ENCODE measurements around the gene IL2RA. TPM values are rescaled to one million over a fixed set of nuclear protein-coding genes. Genes with fewer than 3 reads are reported as not detected.
"Not testable (repeated sequence)": the region's sequence is repeated elsewhere in the genome, so short reads cannot be mapped to it uniquely, and the experiment has no call there.

IL2RA gene
- total RNA-seq (2014; rRNA removed; shearing (Covaris generic)) = not detected in 2 replicates

GRCh38 chr10:6062101-6062771 lies at the start of gene IL2RA:
TSS of gene IL2RA (minus strand) at chr10:6062367. CDS start at chr10:6062151, 216 bp downstream.
- no peak for DNase-seq (ENCODE audit: low read depth)

- DNase-seq (ENCODE audit: low read depth) = no peak
Observed at GRCh38 chr10:6110136-6110535, 48.0 kb upstream of the IL2RA start.

- DNase-seq (ENCODE audit: low read depth) = no peak
Observed at GRCh38 chr10:6109444-6109775, 47.2 kb upstream of the IL2RA start.

GRCh38 chr10:6108631-6109443 lies 46.7 kb upstream of the IL2RA start:
- DNase-seq (ENCODE audit: low read depth) = peak; percentile 61

GRCh38 chr10:6108072-6108471 lies 45.9 kb upstream of the IL2RA start:
- no peak for DNase-seq (ENCODE audit: low read depth)

- not testable (repeated sequence) for DNase-seq (ENCODE audit: low read depth)
Observed at GRCh38 chr10:6107616-6108015, 45.4 kb upstream of the IL2RA start.

GRCh38 chr10:6103591-6103990 lies 41.4 kb upstream of the IL2RA start:
- DNase-seq (ENCODE audit: low read depth) = no peak

- DNase-seq (ENCODE audit: low read depth) = no peak
Observed at GRCh38 chr10:6102128-6102527, 40.0 kb upstream of the IL2RA start.

- DNase-seq (ENCODE audit: low read depth) = no peak
Observed at GRCh38 chr10:6101181-6101580, 39.0 kb upstream of the IL2RA start.

GRCh38 chr10:6100370-6100769 lies 38.2 kb upstream of the IL2RA start:
- DNase-seq (ENCODE audit: low read depth) = no peak

- no peak for DNase-seq (ENCODE audit: low read depth)
Observed at GRCh38 chr10:6098156-6098555, 36.0 kb upstream of the IL2RA start.

- DNase-seq (ENCODE audit: low read depth) = no peak
Observed at GRCh38 chr10:6097063-6097462, 34.9 kb upstream of the IL2RA start.

- no peak for DNase-seq (ENCODE audit: low read depth)
Observed at GRCh38 chr10:6095810-6096570, 33.8 kb upstream of the IL2RA start.

GRCh38 chr10:6092731-6093130 lies 30.6 kb upstream of the IL2RA start:
- DNase-seq (ENCODE audit: low read depth) = no peak

GRCh38 chr10:6091630-6092029 lies 29.5 kb upstream of the IL2RA start:
- no peak for DNase-seq (ENCODE audit: low read depth)

GRCh38 chr10:6089334-6090219 lies 27.4 kb upstream of the IL2RA start:
- peak; percentile 33 for DNase-seq (ENCODE audit: low read depth)

- peak; percentile 93 for DNase-seq (ENCODE audit: low read depth)
Observed at GRCh38 chr10:6088721-6089333, 26.7 kb upstream of the IL2RA start, which contains the start of gene RBM17. TSS of gene RBM17 (plus strand) at chr10:6089034. CDS start at chr10:6097066, 8,032 bp downstream.

- peak; percentile 90 for DNase-seq (ENCODE audit: low read depth)
Observed at GRCh38 chr10:6086375-6087233, 24.4 kb upstream of the IL2RA start.

- peak; percentile 13 for DNase-seq (ENCODE audit: low read depth)
Observed at GRCh38 chr10:6083523-6084475, 21.6 kb upstream of the IL2RA start.
